HL-60 (cell line): ENCODE data around the gene GMFB.

Source experiments
- DNase-seq, 2 experiments: peaks; one replicate each; pipeline ENCODE4 v3.0.0-alpha.2; 2010 to 2020; ENCODE audit warnings: low read depth in 1 of 2, low spot score in 1 of 2
- H3K27ac ChIP-seq: fragments of 250-450 bp; sonication (Bioruptor Pico); replicated peaks from 2 replicates; pipeline ENCODE4 v1.5.1; 2020; ENCODE audit warnings: mild to moderate bottlenecking, moderate library complexity
- H3K27me3 ChIP-seq: fragments of 250-450 bp; sonication (Bioruptor Pico); 2 replicates; pipeline ENCODE4 v1.5.1; 2021; ENCODE audit warnings: mild to moderate bottlenecking, moderate library complexity; ENCODE audit not compliant: insufficient read depth, poor library complexity, severe bottlenecking
- H3K4me3 ChIP-seq: replicated peaks from 2 replicates; pipeline ENCODE4 v1.5.1; 2011; ENCODE audit warnings: mild to moderate bottlenecking, control low read depth, low read length; ENCODE audit not compliant: insufficient read depth
- CTCF ChIP-seq: IDR thresholded peaks from one replicate; pipeline ENCODE4 v1.5.1; 2011; ENCODE audit warnings: low read length, control low read depth, inconsistent platforms; ENCODE audit not compliant: insufficient read depth
- GABPA ChIP-seq: IDR thresholded peaks from 2 replicates; pipeline ENCODE4 v1.6.1; 2012; ENCODE audit warnings: low read depth
- POLR2AphosphoS5 ChIP-seq: IDR thresholded peaks from 2 replicates; pipeline ENCODE4 v1.6.1; 2012; ENCODE audit warnings: low read depth
- REST ChIP-seq: IDR thresholded peaks from 2 replicates; pipeline ENCODE4 v1.6.1; 2012; ENCODE audit warnings: low read depth; ENCODE audit not compliant: insufficient replicate concordance
- SPI1 ChIP-seq: IDR thresholded peaks from 2 replicates; pipeline ENCODE4 v1.6.1; 2012; ENCODE audit warnings: low read depth, mild to moderate bottlenecking, borderline replicate concordance

GMFB gene

GRCh38 chr14:54500744-54501143 is 12.0 kb upstream of the GMFB start:
- Histone ChIP-seq H3K4me3 (no peak overlapping the region), H3K27ac (no peak overlapping the region), H3K27me3 (no peaks in the 10 kb centered on the region)
- TF ChIP-seq POLR2AphosphoS5 (no peak), SPI1 (peak; percentile 92)
- no peak for DNase-seq

GRCh38 chr14:54498579-54498978 is 9.8 kb upstream of the GMFB start:
- no peak for DNase-seq
- Histone ChIP-seq H3K4me3 (no peak overlapping the region), H3K27me3 (no peaks in the 10 kb centered on the region), H3K27ac (no peak overlapping the region)
- no peak for TF ChIP-seq CTCF
- no peak for TF ChIP-seq SPI1

GRCh38 chr14:54498095-54498531 is 9.3 kb upstream of the GMFB start:
- H3K4me3 ChIP-seq = no peak overlapping the region
- DNase-seq = no peak
- TF ChIP-seq REST (no peak), SPI1 (no peak), CTCF (no peak), POLR2AphosphoS5 (no peak), GABPA (no peak)
- H3K27me3 ChIP-seq = no peaks in the 10 kb centered on the region
- no peak overlapping the region for H3K27ac ChIP-seq

GRCh38 chr14:54497224-54497623 is 8.4 kb upstream of the GMFB start:
- no peak overlapping the region for H3K27ac ChIP-seq
- TF ChIP-seq REST = no peak
- TF ChIP-seq SPI1 = no peak
- no peak for TF ChIP-seq CTCF
- no peak for TF ChIP-seq GABPA
- no peak for TF ChIP-seq POLR2AphosphoS5
- no peak for DNase-seq
- no peaks in the 10 kb centered on the region for H3K27me3 ChIP-seq
- no peak overlapping the region for H3K4me3 ChIP-seq
